Skeletal muscle tissue (tissue), 4 donors: ENCODE measurements around the gene PCDHGB6. TPM values are rescaled to one million over a fixed set of nuclear protein-coding genes. Genes with fewer than 3 reads are reported as not detected.
A peak's percentile ranks its signal among the peaks of the same experiment; 100 is the strongest.
"Not testable (repeated sequence)": the region's sequence is repeated elsewhere in the genome, so short reads cannot be mapped to it uniquely, and the experiment has no call there.

Source experiments
- H3K27ac ChIP-seq: one replicate; pipeline ENCODE4 v1.7.0; 2013; ENCODE audit warnings: mild to moderate bottlenecking, low read depth, low read length, inconsistent platforms
- H3K27me3 ChIP-seq, 3 donors: one replicate each; pipeline ENCODE4 v1.7.0; 2013; ENCODE audit warnings: low read length in 3 of 3; ENCODE audit not compliant: control insufficient read depth in 3 of 3, insufficient read depth in 3 of 3
- H3K36me3 ChIP-seq, 3 donors: one replicate each; pipeline ENCODE4 v1.7.0; 2013; ENCODE audit warnings: low read length in 3 of 3; ENCODE audit not compliant: control insufficient read depth in 3 of 3, insufficient read depth in 3 of 3
- H3K4me1 ChIP-seq, 3 donors: one replicate each; pipeline ENCODE4 v1.7.0; 2013; ENCODE audit warnings: low read length in 3 of 3, mild to moderate bottlenecking in 3 of 3; ENCODE audit not compliant: control insufficient read depth in 3 of 3, insufficient read depth in 3 of 3
- H3K4me3 ChIP-seq, 3 donors: one replicate each; pipeline ENCODE4 v1.7.0; 2013; ENCODE audit warnings: low read length in 3 of 3
- H3K9ac ChIP-seq, 3 donors: one replicate each; pipeline ENCODE4 v1.7.0; 2013; ENCODE audit warnings: low read length in 3 of 3, mild to moderate bottlenecking in 3 of 3, moderate library complexity in 2 of 3, low read depth in 1 of 3
- H3K9me3 ChIP-seq, 3 donors: one replicate each; pipeline ENCODE4 v1.7.0; 2013; ENCODE audit warnings: low read length in 3 of 3; ENCODE audit not compliant: control insufficient read depth in 3 of 3
- total RNA-seq: library from RNA; depleted of rRNA; stranded (reverse); fragments of >200 nt; gene quantifications from one replicate; pipeline ENCODE4 v1.2.3, GENCODE V29; 2014
- donor health status: Osteomylitis.

Gene PCDHGB6
- total RNA-seq, 1 donor from 2014 or later, result 5.2 TPM

- Histone ChIP-seq H3K9me3 (peaks cover 9 to 31% (median 29%) of the 10 kb centered on the region in 3 donors), H3K9ac (peak within 1 kb of the TSS in 1 of 3 donors; percentile 50), H3K4me3 (peak within 1 kb of the TSS; percentile 64 to 70 (median 65)), H3K27ac (no peak within 1 kb of the TSS), H3K4me1 (peaks cover 0 to 25% (median 6%) of the 10 kb centered on the region in 3 donors), H3K36me3 (peaks cover 0 to 8% (median 3%) of the 10 kb centered on the region in 3 donors), H3K27me3 (peaks cover 0 to 3% (median 2%) of the 10 kb centered on the region in 3 donors)
Measured at GRCh38 chr5:141402553-141403243, 5.1 kb upstream of the PCDHGB6 start, which contains the start of gene PCDHGA9. TSS of gene PCDHGA9 (plus strand) at chr5:141402778. CDS start at chr5:141402953, 175 bp downstream.

- Histone ChIP-seq H3K4me1 (peaks cover 0 to 25% (median 6%) of the 10 kb centered on the region in 3 donors), H3K9ac (no peak overlapping the region), H3K4me3 (peak overlapping the region; percentile 52 to 65 (median 64)), H3K9me3 (peaks cover 9 to 34% (median 29%) of the 10 kb centered on the region in 3 donors), H3K36me3 (peaks cover 0 to 8% (median 3%) of the 10 kb centered on the region in 3 donors), H3K27ac (no peak overlapping the region), H3K27me3 (peaks cover 0 to 3% (median 2%) of the 10 kb centered on the region in 3 donors)
Measured at GRCh38 chr5:141403387-141403786, 4.4 kb upstream of the PCDHGB6 start.

GRCh38 chr5:141409598-141410306 lies 1.9 kb downstream of the PCDHGB6 start:
- Histone ChIP-seq H3K36me3 (peaks cover 2 to 21% (median 4%) of the 10 kb centered on the region in 3 donors), H3K27me3 (peaks cover 2 to 7% (median 6%) of the 10 kb centered on the region in 3 donors), H3K4me3 (peak overlapping the region; percentile 33 to 68 (median 44)), H3K9ac (no peak overlapping the region), H3K9me3 (peaks cover 10 to 30% (median 17%) of the 10 kb centered on the region in 3 donors), H3K4me1 (peaks cover 0 to 11% (median 6%) of the 10 kb centered on the region in 3 donors), H3K27ac (no peak overlapping the region)

- Histone ChIP-seq H3K27ac (no peak overlapping the region), H3K4me3 (peak overlapping the region; percentile 23 to 41 (median 35)), H3K4me1 (peaks cover 0 to 13% (median 6%) of the 10 kb centered on the region in 3 donors), H3K36me3 (peaks cover 2 to 20% (median 4%) of the 10 kb centered on the region in 3 donors), H3K9ac (peak overlapping the region in 1 of 3 donors; percentile 6), H3K27me3 (peaks cover 0 to 7% (median 6%) of the 10 kb centered on the region in 3 donors), H3K9me3 (peaks cover 10 to 28% (median 16%) of the 10 kb centered on the region in 3 donors)
Measured at GRCh38 chr5:141411575-141411974, 3.8 kb downstream of the PCDHGB6 start.

- peak within 1 kb of the TSS; percentile 36 to 83 (median 43) for H3K9ac ChIP-seq
- peaks cover 2 to 20% (median 4%) of the 10 kb centered on the region in 3 donors for H3K36me3 ChIP-seq
- peaks cover 10 to 25% (median 16%) of the 10 kb centered on the region in 3 donors for H3K9me3 ChIP-seq
- peak within 1 kb of the TSS; percentile 67 to 73 (median 70) for H3K4me3 ChIP-seq
- H3K4me1 ChIP-seq, result peaks cover 0 to 13% (median 6%) of the 10 kb centered on the region in 3 donors
- H3K27ac ChIP-seq, result no peak within 1 kb of the TSS
- peaks cover 0 to 7% (median 6%) of the 10 kb centered on the region in 3 donors for H3K27me3 ChIP-seq
Measured at GRCh38 chr5:141412854-141413539, 5.2 kb downstream of the PCDHGB6 start, which contains the start of gene PCDHGA10. TSS of gene PCDHGA10 (plus strand) at chr5:141412987. CDS start at chr5:141413176, 189 bp downstream.

- Histone ChIP-seq H3K27ac (no peak overlapping the region), H3K4me1 (peaks cover 0 to 19% (median 8%) of the 10 kb centered on the region in 3 donors)
Measured at GRCh38 chr5:141413540-141414069, 5.8 kb downstream of the PCDHGB6 start.

GRCh38 chr5:141414548-141415274 lies 6.9 kb downstream of the PCDHGB6 start:
- Histone ChIP-seq H3K4me3 (peak overlapping the region in 2 of 3 donors; percentile 49 to 67), H3K4me1 (peaks cover 0 to 23% (median 16%) of the 10 kb centered on the region in 3 donors), H3K9me3 (peaks cover 19 to 27% (median 21%) of the 10 kb centered on the region in 3 donors), H3K36me3 (peaks cover 4 to 24% (median 5%) of the 10 kb centered on the region in 3 donors)
- not testable (repeated sequence) for H3K27ac ChIP-seq, H3K9ac ChIP-seq, H3K27me3 ChIP-seq

More at GRCh38 chr5:141413540-141414069, 5.8 kb downstream of the PCDHGB6 start:
- Histone ChIP-seq H3K9me3 (peaks cover 14 to 28% (median 20%) of the 10 kb centered on the region in 3 donors), H3K9ac (peak overlapping the region in 2 of 3 donors; percentile 25 to 43), H3K36me3 (peaks cover 2 to 22% (median 4%) of the 10 kb centered on the region in 3 donors), H3K27me3 (peaks cover 0 to 7% (median 6%) of the 10 kb centered on the region in 3 donors), H3K4me3 (peak overlapping the region; percentile 55 to 70 (median 67))

- not testable (repeated sequence) for H3K9ac ChIP-seq, H3K27ac ChIP-seq, H3K4me3 ChIP-seq, H3K27me3 ChIP-seq
- Histone ChIP-seq H3K36me3 (peaks cover under 1 to 19% (median 7%) of the 10 kb centered on the region in 3 donors), H3K4me1 (peaks cover 0 to 26% (median 15%) of the 10 kb centered on the region in 3 donors), H3K9me3 (peaks cover 21 to 24% (median 21%) of the 10 kb centered on the region in 3 donors)
Measured at GRCh38 chr5:141415275-141415618, 7.4 kb downstream of the PCDHGB6 start.
